AG04450 (cell line): ENCODE measurements around the gene STKLD1. TPM values are rescaled to one million over a fixed set of nuclear protein-coding genes. Genes with fewer than 3 reads are reported as not detected.

ENCODE experiments used
- CTCF ChIA-PET: fragments of 300-600, 350-600 bp; formaldehyde crosslinking; extraction: SDS; loops from one replicate; lab custom pipeline; 2022; ENCODE audit warnings: antibody characterized with exemption, inconsistent platforms; lab: Charles Lee
- POLR2A ChIA-PET: fragments of 350-600 bp; formaldehyde crosslinking; extraction: SDS; loops from one replicate; lab custom pipeline; 2021; ENCODE audit warnings: antibody characterized with exemption, inconsistent platforms; lab: Yijun Ruan, JAX
- DNase-seq: peaks from one replicate; pipeline ENCODE4 v3.0.0-alpha.2; 2011; ENCODE audit warnings: low read depth, low spot score
- H3K27ac ChIP-seq: one replicate; pipeline ENCODE4 v1.5.1; 2012; ENCODE audit warnings: low read depth, low read length, control low read depth
- H3K27me3 ChIP-seq: one replicate; pipeline ENCODE4 v1.6.0; 2012; ENCODE audit warnings: low read length; ENCODE audit not compliant: control insufficient read depth, insufficient read depth
- H3K4me3 ChIP-seq: 2 replicates; pipeline ENCODE4 v1.5.1; 2011; ENCODE audit warnings: mild to moderate bottlenecking, low read depth, low read length, control low read depth
- H3K9me3 ChIP-seq: 2 replicates; pipeline ENCODE4 v1.5.1; 2012; ENCODE audit warnings: low read length; ENCODE audit not compliant: control insufficient read depth, insufficient read depth
- CTCF ChIP-seq: IDR thresholded peaks from 2 replicates; pipeline ENCODE4 v1.5.1; 2011; ENCODE audit warnings: low read depth, low read length, control low read depth, inconsistent platforms
- polyA plus RNA-seq: library from polyadenylated mRNA; depleted of rRNA; stranded (reverse); fragments of >200 nt; gene quantifications from 2 replicates; pipeline ENCODE4 v1.2.3, GENCODE V29; 2011

The STKLD1 gene
- polyA plus RNA-seq, 1 experiment: 0.95 TPM

- ChIA-PET POLR2A (no interaction called here), CTCF (no interaction called here)
- TF ChIP-seq CTCF: no peak
- DNase-seq: no peak
- H3K9me3 ChIP-seq: no peaks in the 10 kb centered on the region
- no peak overlapping the region for H3K4me3 ChIP-seq
- H3K27ac ChIP-seq: no peak overlapping the region
- no peaks in the 10 kb centered on the region for H3K27me3 ChIP-seq
Measured at GRCh38 chr9:133340916-133341315, 35.2 kb upstream of the STKLD1 start.

GRCh38 chr9:133341369-133342068, 34.6 kb upstream of the STKLD1 start:
- DNase-seq: no peak
- no peak for TF ChIP-seq CTCF
- H3K27me3 ChIP-seq: no peaks in the 10 kb centered on the region
- no peak overlapping the region for H3K27ac ChIP-seq
- no peaks in the 10 kb centered on the region for H3K9me3 ChIP-seq
- no peak overlapping the region for H3K4me3 ChIP-seq
- ChIA-PET CTCF (interaction anchor here (1.2 kb wide), 1 partner anchor 12 kb away, joined by 4 read pairs; no protein-coding TSS in a partner anchor), POLR2A (no interaction called here)

GRCh38 chr9:133342069-133342406, 34.1 kb upstream of the STKLD1 start:
- no peak overlapping the region for H3K4me3 ChIP-seq
- no peak overlapping the region for H3K27ac ChIP-seq
- H3K27me3 ChIP-seq: no peaks in the 10 kb centered on the region
- no peak for DNase-seq
- CTCF ChIA-PET: interaction anchor here (1.2 kb wide), 1 partner anchor 12 kb away, joined by 4 read pairs; no protein-coding TSS in a partner anchor
- POLR2A ChIA-PET: no interaction called here
- no peaks in the 10 kb centered on the region for H3K9me3 ChIP-seq
- no peak for TF ChIP-seq CTCF

GRCh38 chr9:133342570-133342969, 33.6 kb upstream of the STKLD1 start:
- H3K27me3 ChIP-seq: no peaks in the 10 kb centered on the region
- ChIA-PET CTCF (interaction anchor here (0.6 to 1.2 kb wide), 2 partner anchors 13 to 1051 kb away, joined by 4 read pairs; no protein-coding TSS in a partner anchor), POLR2A (no interaction called here)
- DNase-seq: no peak
- no peaks in the 10 kb centered on the region for H3K9me3 ChIP-seq
- H3K27ac ChIP-seq: no peak overlapping the region
- no peak overlapping the region for H3K4me3 ChIP-seq
- TF ChIP-seq CTCF: peak; percentile 25

GRCh38 chr9:133344071-133344470, 32.1 kb upstream of the STKLD1 start:
- Histone ChIP-seq H3K27me3 (no peaks in the 10 kb centered on the region), H3K9me3 (peaks cover 5% of the 10 kb centered on the region; the same call in 1 of the 2 replicates), H3K4me3 (no peak overlapping the region), H3K27ac (no peak overlapping the region)
- no peak for TF ChIP-seq CTCF
- ChIA-PET POLR2A (no interaction called here), CTCF (no interaction called here)
- no peak for DNase-seq
